ENCODE measurements around the gene FOSB. TPM values are rescaled to one million over a fixed set of nuclear protein-coding genes. Genes with fewer than 3 reads are reported as not detected.
A peak's percentile ranks its signal among the peaks of the same experiment; 100 is the strongest.

Gene FOSB
- polyA plus RNA-seq, 1 experiment = 4.5 TPM

DNA sequence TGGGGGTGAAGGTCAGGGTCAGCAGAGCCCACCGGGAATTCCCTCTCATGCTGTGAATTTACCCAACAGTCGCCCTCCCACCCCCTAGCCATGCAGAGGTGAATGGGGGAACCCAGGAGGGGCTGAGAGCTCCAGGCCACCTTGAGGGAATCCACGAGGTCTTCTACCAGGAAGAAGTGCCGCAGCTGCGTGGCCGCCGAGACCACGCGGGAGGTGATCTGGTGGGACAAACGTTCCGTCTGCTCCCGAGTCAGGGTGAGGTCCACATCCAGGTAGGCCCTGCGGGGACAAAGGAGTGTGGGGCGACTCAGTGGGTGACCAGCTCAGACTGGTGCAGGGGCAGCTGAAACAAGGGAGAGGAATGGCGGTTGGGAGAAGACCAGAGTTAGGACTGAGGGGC is 20.9 kb downstream of the FOSB start:
- ChIA-PET POLR2A (no interaction called here), CTCF (interaction anchor here (0.9 to 23.1 kb wide), 3 partner anchors 12 to 153 kb away, joined by 3 to 764 read pairs (median 50); partner anchors contain the start of gene ERCC1)
- Histone ChIP-seq H3K4me3 (ENCODE audit: low read depth, low read length) (no peak overlapping the region), H3K27me3 (ENCODE audit: control insufficient read depth, insufficient read depth, low read length) (no peaks in the 10 kb centered on the region), H3K36me3 (ENCODE audit: control insufficient read depth, insufficient read depth, low read length) (peaks cover 2% of the 10 kb centered on the region; the same call in 1 of the 2 replicates)
- DNase-seq (ENCODE audit: low read depth) = no peak
- TF ChIP-seq, protein P1, sequence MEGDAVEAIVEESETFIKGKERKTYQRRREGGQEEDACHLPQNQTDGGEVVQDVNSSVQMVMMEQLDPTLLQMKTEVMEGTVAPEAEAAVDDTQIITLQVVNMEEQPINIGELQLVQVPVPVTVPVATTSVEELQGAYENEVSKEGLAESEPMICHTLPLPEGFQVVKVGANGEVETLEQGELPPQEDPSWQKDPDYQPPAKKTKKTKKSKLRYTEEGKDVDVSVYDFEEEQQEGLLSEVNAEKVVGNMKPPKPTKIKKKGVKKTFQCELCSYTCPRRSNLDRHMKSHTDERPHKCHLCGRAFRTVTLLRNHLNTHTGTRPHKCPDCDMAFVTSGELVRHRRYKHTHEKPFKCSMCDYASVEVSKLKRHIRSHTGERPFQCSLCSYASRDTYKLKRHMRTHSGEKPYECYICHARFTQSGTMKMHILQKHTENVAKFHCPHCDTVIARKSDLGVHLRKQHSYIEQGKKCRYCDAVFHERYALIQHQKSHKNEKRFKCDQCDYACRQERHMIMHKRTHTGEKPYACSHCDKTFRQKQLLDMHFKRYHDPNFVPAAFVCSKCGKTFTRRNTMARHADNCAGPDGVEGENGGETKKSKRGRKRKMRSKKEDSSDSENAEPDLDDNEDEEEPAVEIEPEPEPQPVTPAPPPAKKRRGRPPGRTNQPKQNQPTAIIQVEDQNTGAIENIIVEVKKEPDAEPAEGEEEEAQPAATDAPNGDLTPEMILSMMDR (IDR thresholded peaks at IDR 0.05; ENCODE audit: insufficient read depth, low read depth, low read length) = no peak

DNA sequence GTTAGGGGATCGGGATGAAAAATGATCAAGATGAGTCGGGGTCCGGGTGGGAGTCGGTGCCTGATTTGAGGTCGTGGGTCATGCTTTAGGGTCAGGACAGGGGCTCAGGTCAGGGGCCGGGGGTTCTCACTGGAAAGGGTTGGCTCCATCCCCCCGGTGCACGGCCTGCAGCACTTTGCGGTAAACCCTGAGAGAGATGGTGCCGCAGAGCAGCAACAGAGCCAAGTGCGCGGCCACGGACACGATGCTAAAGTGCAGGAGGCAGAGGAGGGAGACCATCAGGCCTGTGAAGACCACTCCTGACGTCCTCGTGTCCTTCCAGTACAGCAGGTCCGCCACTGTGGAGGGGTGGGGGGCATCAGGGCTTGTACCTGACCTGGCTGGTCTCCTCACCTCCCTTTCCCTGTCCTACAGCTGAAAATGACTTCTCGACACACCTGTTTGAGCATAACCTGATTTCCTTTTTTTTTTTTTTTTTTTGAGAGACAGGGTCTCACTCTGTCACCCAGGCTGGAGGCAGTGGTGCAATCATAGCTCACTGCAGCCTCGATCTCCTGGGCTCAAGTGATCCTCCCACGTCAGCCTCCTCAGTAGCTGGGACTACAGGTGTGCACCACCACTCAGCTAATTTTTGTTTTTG is 21.5 kb downstream of the FOSB start:
- POLR2A ChIA-PET = no interaction called here
- TF ChIP-seq, protein P1 (IDR thresholded peaks at IDR 0.05; ENCODE audit: insufficient read depth, low read depth, low read length) = no peak
- peaks cover 2% of the 10 kb centered on the region; the same call in 1 of the 2 replicates for H3K36me3 ChIP-seq (ENCODE audit: control insufficient read depth, insufficient read depth, low read length)
- DNase-seq (ENCODE audit: low read depth) = no peak
- CTCF ChIA-PET = interaction anchor here (0.9 to 23.1 kb wide), 3 partner anchors 12 to 152 kb away, joined by 3 to 764 read pairs (median 50); partner anchors contain the start of gene ERCC1
- H3K4me3 ChIP-seq (ENCODE audit: low read depth, low read length) = no peak overlapping the region
- H3K27me3 ChIP-seq (ENCODE audit: control insufficient read depth, insufficient read depth, low read length) = no peaks in the 10 kb centered on the region

DNA sequence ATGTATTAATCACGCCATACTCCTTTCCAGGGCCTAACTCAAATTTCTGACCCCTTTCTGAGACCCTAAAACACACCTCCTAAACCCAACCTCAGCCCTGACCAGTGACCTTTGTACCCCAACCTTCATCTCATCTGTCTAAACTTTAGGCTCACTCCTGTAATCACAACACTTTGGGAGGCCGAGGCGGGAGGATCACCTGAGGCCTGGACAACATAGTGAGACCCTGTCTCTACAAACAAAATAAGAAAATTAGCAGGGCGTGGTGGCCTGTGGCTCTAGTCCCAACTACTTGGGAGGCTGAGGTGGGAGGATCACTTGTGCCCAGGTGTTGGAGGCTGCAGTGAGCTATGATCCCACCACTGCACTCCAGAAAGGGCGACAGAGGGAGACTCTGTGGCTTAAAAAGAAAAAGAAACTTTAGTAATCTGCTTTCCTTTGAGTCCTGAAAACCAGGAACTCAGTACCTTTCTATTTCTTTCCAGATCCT is 24.4 kb downstream of the FOSB start:
- no peak for DNase-seq (ENCODE audit: low read depth)
- H3K27me3 ChIP-seq (ENCODE audit: control insufficient read depth, insufficient read depth, low read length) = no peaks in the 10 kb centered on the region
- ChIA-PET POLR2A (no interaction called here), CTCF (interaction anchor here (1.1 to 23.1 kb wide), 4 partner anchors 14 to 154 kb away, joined by 3 to 764 read pairs (median 6); partner anchors contain the start of gene ERCC1)
- peak overlapping the region; percentile 75 for H3K4me3 ChIP-seq (ENCODE audit: low read depth, low read length)
- TF ChIP-seq, protein P1 (IDR thresholded peaks at IDR 0.05; ENCODE audit: insufficient read depth, low read depth, low read length) = no peak
- H3K36me3 ChIP-seq (ENCODE audit: control insufficient read depth, insufficient read depth, low read length) = peaks cover 2% of the 10 kb centered on the region; the same call in 1 of the 2 replicates

DNA sequence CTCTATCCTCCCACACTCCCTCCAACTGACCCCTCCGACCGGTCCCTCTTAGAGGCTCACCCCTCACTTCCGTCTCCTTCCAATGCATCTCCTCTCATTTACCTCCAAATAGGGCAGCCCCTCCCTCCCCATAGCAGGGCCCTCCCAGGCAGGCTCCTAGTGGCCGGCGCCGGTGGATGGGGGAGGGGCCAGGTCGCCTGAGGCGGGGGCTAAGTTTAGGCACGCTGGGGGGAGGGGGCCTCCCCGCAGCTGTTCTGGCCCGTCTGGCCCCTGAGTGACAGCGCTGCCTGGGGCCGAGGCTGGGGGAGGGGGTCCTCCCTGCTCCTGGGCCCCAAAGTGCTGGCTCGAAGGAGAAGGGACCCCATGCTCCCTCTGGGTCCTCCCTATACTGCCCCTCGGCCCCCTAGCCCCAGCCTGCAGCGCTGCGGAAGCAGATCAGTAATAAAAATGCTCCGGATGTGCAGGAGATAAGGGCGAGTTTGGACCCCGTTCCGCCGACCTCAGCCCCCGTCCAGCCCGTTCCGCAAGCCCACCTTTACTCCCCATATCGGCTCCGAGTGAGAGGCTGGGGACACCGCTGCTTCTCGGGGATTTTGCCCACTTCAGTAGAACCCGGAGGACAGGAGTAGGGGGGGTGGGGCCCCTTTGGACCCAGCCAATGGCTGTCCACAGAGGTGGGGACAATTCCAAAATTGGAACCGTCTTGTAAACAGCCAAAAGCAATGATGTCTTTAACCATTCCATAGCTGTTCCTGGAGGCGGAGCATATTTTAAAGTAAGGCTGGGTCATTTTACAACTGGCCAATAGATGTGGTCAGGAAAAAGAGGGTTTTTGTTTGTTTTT is 25.1 kb downstream of the FOSB start:
- H3K27me3 ChIP-seq (ENCODE audit: control insufficient read depth, insufficient read depth, low read length) = no peaks in the 10 kb centered on the region
- ChIA-PET CTCF (interaction anchor here (0.6 to 23.1 kb wide), 11 partner anchors 7 to 153 kb away, joined by 3 to 764 read pairs (median 3); partner anchors contain the start of gene ERCC1), POLR2A (no interaction called here)
- DNase-seq (ENCODE audit: low read depth) = peak; percentile 47
- H3K4me3 ChIP-seq (ENCODE audit: low read depth, low read length) = peak overlapping the region; percentile 75
- TF ChIP-seq, protein P1 (IDR thresholded peaks at IDR 0.05; ENCODE audit: insufficient read depth, low read depth, low read length) = no peak
- H3K36me3 ChIP-seq (ENCODE audit: control insufficient read depth, insufficient read depth, low read length) = peaks cover 2% of the 10 kb centered on the region; the same call in 1 of the 2 replicates

Measured in BJ (cell line).